ENCODE data around the gene CAMK1D. TPM values are rescaled to one million over a fixed set of nuclear protein-coding genes. Genes with fewer than 3 reads are reported as not detected.

CAMK1D gene
- total RNA-seq, 1 experiment from 2014 or later = 6.3 TPM

- Histone ChIP-seq H3K79me2 (ENCODE audit: insufficient read depth, low read length) (no peaks in the 10 kb centered on the region), H3K4me1 (ENCODE audit: insufficient read depth, low read length) (no peaks in the 10 kb centered on the region; the same call in 1 of the 2 replicates), H3K23me2 (ENCODE audit: insufficient read length, low read depth, low read length, poor library complexity, severe bottlenecking) (no peaks in the 10 kb centered on the region), H3K4me2 (ENCODE audit: insufficient read depth, insufficient read length, low read length) (no peak overlapping the region), H3K14ac (ENCODE audit: insufficient read depth, low read length) (no peak overlapping the region), H2BK15ac (ENCODE audit: low read depth, low read length) (no peak overlapping the region), H3K9me3 (ENCODE audit: control insufficient read depth, low read depth, low read length) (no peaks in the 10 kb centered on the region), H2AK5ac (ENCODE audit: insufficient read length, low read length) (no peak overlapping the region), H2BK5ac (ENCODE audit: insufficient read length, low read length) (no peak overlapping the region), H3K18ac (ENCODE audit: insufficient read length, low read depth, low read length) (no peak overlapping the region), H2BK120ac (ENCODE audit: low read depth, low read length, poor library complexity, severe bottlenecking) (no peak overlapping the region), H2AFZ (ENCODE audit: low read length) (no peak overlapping the region), H2BK20ac (ENCODE audit: low read depth, low read length, poor library complexity, severe bottlenecking) (no peak overlapping the region), H3K4ac (ENCODE audit: low read depth, low read length) (no peak overlapping the region), H4K5ac (ENCODE audit: insufficient read length, low read depth, low read length) (no peak overlapping the region), H3K56ac (ENCODE audit: insufficient read length, low read depth, low read length) (no peak overlapping the region), H3K9ac (ENCODE audit: extremely low read depth, insufficient read length, low read length) (no peak overlapping the region), H2BK12ac (ENCODE audit: insufficient read length, low read depth, low read length) (no peak overlapping the region), H3K23ac (ENCODE audit: insufficient read length, low read depth, low read length) (no peak overlapping the region), H4K91ac (ENCODE audit: insufficient read length, low read depth, low read length) (no peak overlapping the region), H3K27me3 (ENCODE audit: insufficient read depth, low read length) (no peaks in the 10 kb centered on the region), H4K20me1 (ENCODE audit: control insufficient read depth, insufficient read depth, insufficient read length) (no peaks in the 10 kb centered on the region), H3K27ac (ENCODE audit: insufficient read length, low read depth, low read length) (no peak overlapping the region), H3K79me1 (ENCODE audit: insufficient read depth, low read depth, low read length, poor library complexity, severe bottlenecking) (no peaks in the 10 kb centered on the region), H4K8ac (replicated peaks; ENCODE audit: insufficient read length, low read depth, low read length) (no peak overlapping the region), H3T11ph (ENCODE audit: low read length) (no peak overlapping the region)
- no peaks in the 10 kb centered on the region for H3K9me3 Mint-ChIP-seq
- no peak for TF ChIP-seq CTCF (conservative IDR thresholded peaks at IDR 0.05)
- no peaks in the 10 kb centered on the region; a peak in 1 of 7 replicates for H3K36me3 Mint-ChIP-seq (ENCODE audit: insufficient read depth in 1 of 3, low read depth in 3 of 3)
- no peaks in the 10 kb centered on the region; the same call in 1 of the 2 replicates for H3K27me3 Mint-ChIP-seq (ENCODE audit: low read depth)
- H3K4me1 Mint-ChIP-seq = 0 out of 4 replicates have a peak, but pooled peaks cover 3 to 4% of the 10 kb centered on the region in 2 experiments
- no peak overlapping the region for H3K4me3 Mint-ChIP-seq
- WGBS (ENCODE audit: extremely low coverage, insufficient read length, low lambda C conversion rate) = no CpG with 5 or more reads among the region's 20 CpGs
- H3K27ac Mint-ChIP-seq = no peak overlapping the region; a peak in 1 of 7 replicates
- DNase-seq = no peak
Observed at GRCh38 chr10:12849319-12850181, 500.2 kb downstream of the CAMK1D start.

All from H9 (cell line).